NB4 (cell line): ENCODE data around the gene PCDHGA8.

ENCODE experiments used
- MYC ChIP-seq: IDR thresholded peaks from 2 replicates; pipeline ENCODE4 v1.6.1; 2011; ENCODE audit warnings: low read depth, low read length
- POLR2A ChIP-seq: IDR thresholded peaks from 2 replicates; pipeline ENCODE4 v1.6.1; 2011; ENCODE audit warnings: mild to moderate bottlenecking; ENCODE audit not compliant: insufficient read length; ENCODE audit errors: extremely low read depth

DNA sequence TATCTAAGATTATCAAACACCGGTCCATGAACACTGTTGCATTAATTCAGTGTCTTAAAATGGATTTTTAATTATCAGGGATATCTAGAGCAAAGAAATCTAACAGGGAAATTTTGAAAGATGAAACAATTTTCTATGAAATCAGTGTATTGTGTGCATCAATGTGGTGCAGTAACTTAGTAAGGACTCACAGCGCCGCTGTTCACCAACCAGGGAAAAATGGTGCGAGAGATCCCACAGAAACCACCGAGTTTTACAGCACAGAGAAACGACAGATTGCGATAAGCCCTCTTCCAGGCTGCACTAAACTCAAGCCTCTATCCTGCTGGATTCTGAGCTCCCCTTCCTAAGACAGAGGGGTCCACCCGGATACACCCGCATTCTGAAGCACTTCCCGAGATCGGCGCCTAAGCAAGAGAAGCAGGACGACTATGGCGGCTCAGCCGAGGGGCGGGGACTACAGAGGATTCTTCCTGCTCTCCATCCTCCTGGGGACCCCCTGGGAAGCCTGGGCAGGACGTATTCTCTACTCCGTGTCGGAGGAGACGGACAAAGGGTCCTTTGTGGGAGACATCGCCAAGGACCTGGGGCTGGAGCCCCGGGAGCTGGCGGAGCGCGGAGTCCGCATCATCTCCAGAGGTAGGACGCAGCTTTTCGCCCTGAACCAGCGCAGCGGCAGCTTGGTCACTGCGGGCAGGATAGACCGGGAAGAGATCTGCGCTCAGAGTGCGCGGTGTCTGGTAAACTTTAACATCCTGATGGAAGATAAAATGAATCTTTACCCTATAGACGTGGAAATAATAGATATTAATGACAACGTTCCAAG is 9.8 kb upstream of the PCDHGA8 start, which contains the start of gene PCDHGA7:
- TF ChIP-seq POLR2A, result no peak
- TF ChIP-seq MYC, result no peak
